HL-60 (cell line): ENCODE measurements around the gene BCL11B.

Experiments used
- CTCF ChIP-seq: IDR thresholded peaks from one replicate; pipeline ENCODE4 v1.5.1; 2011; ENCODE audit warnings: low read length, control low read depth, inconsistent platforms; ENCODE audit not compliant: insufficient read depth
- GABPA ChIP-seq: IDR thresholded peaks from 2 replicates; pipeline ENCODE4 v1.6.1; 2012; ENCODE audit warnings: low read depth
- POLR2AphosphoS5 ChIP-seq: IDR thresholded peaks from 2 replicates; pipeline ENCODE4 v1.6.1; 2012; ENCODE audit warnings: low read depth
- REST ChIP-seq: IDR thresholded peaks from 2 replicates; pipeline ENCODE4 v1.6.1; 2012; ENCODE audit warnings: low read depth; ENCODE audit not compliant: insufficient replicate concordance
- SPI1 ChIP-seq: IDR thresholded peaks from 2 replicates; pipeline ENCODE4 v1.6.1; 2012; ENCODE audit warnings: low read depth, mild to moderate bottlenecking, borderline replicate concordance

- TF ChIP-seq CTCF (no peak), POLR2AphosphoS5 (no peak), GABPA (no peak), REST (no peak), SPI1 (no peak)
Observed at GRCh38 chr14:99265571-99265970, 6.4 kb downstream of the BCL11B start.
